ENCODE data around the gene TBC1D7.
A peak's percentile ranks its signal among the peaks of the same experiment; 100 is the strongest.

Gene TBC1D7

GRCh38 chr6:13305791-13306190, 22.5 kb downstream of the TBC1D7 start:
- no peak overlapping the region for H3K4me3 ChIP-seq (replicated peaks; ENCODE audit: low read depth, low read length)
- no peak for TF ChIP-seq CTCF (IDR thresholded peaks at IDR 0.05; ENCODE audit: low read length, missing control alignments)
- DNase-seq (ENCODE audit: low read depth): no peak

DNA sequence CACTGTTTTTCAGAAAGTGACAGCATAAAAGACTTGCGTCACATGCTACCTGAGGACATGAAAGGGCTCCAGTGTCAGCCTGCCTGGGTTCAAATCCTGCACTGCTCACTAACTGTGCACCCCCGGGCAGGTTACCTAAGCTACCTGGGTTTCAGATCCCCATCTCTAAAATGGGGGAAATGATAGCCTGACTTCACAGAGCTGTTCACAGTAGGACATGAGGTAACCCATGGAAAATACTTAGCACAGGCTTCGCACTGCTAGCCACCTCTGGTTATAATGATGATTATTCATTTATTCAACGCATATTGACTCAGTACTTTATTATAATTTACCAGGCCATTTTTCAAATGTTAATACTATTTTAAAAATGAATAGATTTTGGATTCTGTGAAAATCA, 23.0 kb downstream of the TBC1D7 start:
- no peak overlapping the region for H3K4me3 ChIP-seq (replicated peaks; ENCODE audit: low read depth, low read length)
- no peak for TF ChIP-seq CTCF (IDR thresholded peaks at IDR 0.05; ENCODE audit: low read length, missing control alignments)

DNA sequence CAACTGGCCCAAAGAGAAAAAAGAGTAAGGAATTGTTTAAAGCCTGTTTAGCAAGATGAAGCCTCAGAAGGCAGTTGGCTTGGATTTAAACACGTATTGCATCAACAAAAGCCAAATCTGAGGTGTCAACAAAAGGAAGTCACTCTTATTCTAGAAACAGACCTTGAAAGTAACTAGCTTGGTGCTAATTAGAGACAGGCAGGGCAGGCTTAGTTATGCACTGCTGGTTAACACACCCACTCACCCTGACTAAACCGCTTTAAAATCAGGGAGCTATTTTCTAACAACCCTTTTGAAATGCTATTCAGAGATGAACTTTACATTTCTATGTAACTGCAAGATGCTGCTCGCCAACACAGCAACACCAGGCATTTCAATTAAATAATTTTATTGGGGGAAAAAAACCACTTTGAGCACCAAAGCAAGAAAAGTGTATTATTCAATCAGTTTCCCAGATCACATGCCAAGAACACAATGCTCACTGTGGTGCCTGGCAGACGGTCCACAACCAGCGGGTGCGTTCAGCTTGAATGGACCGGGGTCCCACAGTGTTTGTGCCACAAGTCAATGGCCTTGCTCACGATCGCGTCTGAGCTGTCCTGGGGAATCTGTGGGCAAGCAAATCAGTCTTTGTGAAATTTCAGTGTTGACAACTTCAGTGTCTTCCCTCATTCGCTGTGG, 23.6 kb downstream of the TBC1D7 start:
- H3K4me3 ChIP-seq (replicated peaks; ENCODE audit: low read depth, low read length): no peak overlapping the region
- DNase-seq (ENCODE audit: low read depth): peak; percentile 15
- no peak for TF ChIP-seq CTCF (IDR thresholded peaks at IDR 0.05; ENCODE audit: low read length, missing control alignments)

More for the DNA sequence above, 23.0 kb downstream of the TBC1D7 start:
- DNase-seq (ENCODE audit: low read depth): no peak

DNA sequence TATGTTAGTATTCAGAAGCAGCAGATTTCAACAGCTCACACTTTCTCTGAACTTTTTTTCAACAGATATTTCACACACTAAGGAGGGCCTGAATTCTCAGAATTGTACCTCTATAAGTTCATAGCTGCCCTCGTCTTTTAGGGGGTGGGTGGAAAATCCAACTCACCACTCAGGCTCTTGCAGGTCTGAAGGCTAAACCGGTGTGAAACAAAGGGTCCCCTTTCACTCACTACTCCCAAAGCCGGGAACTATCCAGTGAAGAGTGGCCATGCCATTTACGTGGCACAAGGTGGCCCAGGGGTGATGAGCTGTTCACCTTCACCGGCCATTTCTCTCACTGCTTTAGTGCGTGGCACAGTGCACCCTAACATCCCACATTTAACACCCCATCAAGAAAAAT, 24.2 kb downstream of the TBC1D7 start:
- H3K4me3 ChIP-seq (replicated peaks; ENCODE audit: low read depth, low read length): no peak overlapping the region
- no peak for TF ChIP-seq CTCF (IDR thresholded peaks at IDR 0.05; ENCODE audit: low read length, missing control alignments)
- peak; percentile 28 for DNase-seq (ENCODE audit: low read depth)

- DNase-seq (ENCODE audit: low read depth): peak; percentile 86
- H3K4me3 ChIP-seq (replicated peaks; ENCODE audit: low read depth, low read length): peak overlapping the region; percentile 18
- TF ChIP-seq CTCF (IDR thresholded peaks at IDR 0.05; ENCODE audit: low read length, missing control alignments): no peak
Observed at GRCh38 chr6:13303668-13304017, 24.7 kb downstream of the TBC1D7 start.

GRCh38 chr6:13302751-13303667, 25.3 kb downstream of the TBC1D7 start:
- no peak for TF ChIP-seq CTCF (IDR thresholded peaks at IDR 0.05; ENCODE audit: low read length, missing control alignments)
- H3K4me3 ChIP-seq (replicated peaks; ENCODE audit: low read depth, low read length): peak overlapping the region; percentile 18
- DNase-seq (ENCODE audit: low read depth): peak; percentile 100

Measured in fibroblast of pulmonary artery (primary cell).